Measurements from ENCODE around the gene CMIP. TPM values are rescaled to one million over a fixed set of nuclear protein-coding genes. Genes with fewer than 3 reads are reported as not detected.
A peak's percentile ranks its signal among the peaks of the same experiment; 100 is the strongest.

Gene CMIP
- total RNA-seq, 1 experiment from 2014 or later = 68.0 TPM

DNA sequence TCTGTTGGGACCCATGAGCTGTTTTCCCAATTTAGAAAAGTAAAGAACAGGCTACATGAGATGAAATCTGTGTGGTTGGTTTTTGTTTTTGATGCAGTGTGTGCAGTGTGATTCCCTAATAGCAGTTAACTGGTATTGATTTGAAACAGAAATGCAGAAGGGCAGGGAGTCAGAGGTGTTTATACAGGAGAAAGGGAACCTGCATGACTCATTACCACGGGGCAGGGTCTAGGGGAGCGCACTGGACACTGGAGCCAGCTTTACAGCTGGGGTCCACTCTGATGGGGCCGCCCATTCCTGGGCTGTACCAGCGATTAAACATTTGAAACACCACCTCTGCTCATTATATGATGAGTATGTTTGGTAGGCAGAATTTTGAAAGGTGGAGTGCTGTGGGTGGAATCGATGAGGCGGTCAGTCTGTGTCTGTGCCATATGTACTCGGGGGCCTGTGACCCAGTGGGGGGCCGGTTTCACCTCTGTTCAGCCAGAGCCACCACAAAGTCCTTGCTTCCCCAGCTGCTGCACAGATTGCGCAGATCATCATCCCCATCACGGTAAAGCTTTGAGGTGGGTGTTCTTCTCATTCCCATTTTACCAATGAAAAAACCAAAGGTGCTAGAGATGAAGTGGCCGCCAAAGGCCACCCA is 142.5 kb downstream of the CMIP start:
- no peak for DNase-seq
- no peaks in the 10 kb centered on the region for H3K27me3 ChIP-seq (replicated peaks; ENCODE audit: control insufficient read depth, insufficient read depth, low read length)
- H3K36me3 Mint-ChIP-seq (ENCODE audit: insufficient read depth, unreplicated experiment) = peaks cover 36% of the 10 kb centered on the region
- no peaks in the 10 kb centered on the region for H3K36me3 ChIP-seq (ENCODE audit: control insufficient read depth, insufficient read depth, low read length)
- H3K9me3 ChIP-seq = no peaks in the 10 kb centered on the region
- TSS peak; percentile 47 for BruUV-seq (replicated peaks)
- intact Hi-C loops (cut with micrococcal nuclease; ENCODE audit: unreplicated experiment) = loop anchor here (1.0 to 2.0 kb wide), 4 partner anchors 13 to 182 kb away; no protein-coding TSS in a partner anchor
- TF ChIP-seq, protein P1, sequence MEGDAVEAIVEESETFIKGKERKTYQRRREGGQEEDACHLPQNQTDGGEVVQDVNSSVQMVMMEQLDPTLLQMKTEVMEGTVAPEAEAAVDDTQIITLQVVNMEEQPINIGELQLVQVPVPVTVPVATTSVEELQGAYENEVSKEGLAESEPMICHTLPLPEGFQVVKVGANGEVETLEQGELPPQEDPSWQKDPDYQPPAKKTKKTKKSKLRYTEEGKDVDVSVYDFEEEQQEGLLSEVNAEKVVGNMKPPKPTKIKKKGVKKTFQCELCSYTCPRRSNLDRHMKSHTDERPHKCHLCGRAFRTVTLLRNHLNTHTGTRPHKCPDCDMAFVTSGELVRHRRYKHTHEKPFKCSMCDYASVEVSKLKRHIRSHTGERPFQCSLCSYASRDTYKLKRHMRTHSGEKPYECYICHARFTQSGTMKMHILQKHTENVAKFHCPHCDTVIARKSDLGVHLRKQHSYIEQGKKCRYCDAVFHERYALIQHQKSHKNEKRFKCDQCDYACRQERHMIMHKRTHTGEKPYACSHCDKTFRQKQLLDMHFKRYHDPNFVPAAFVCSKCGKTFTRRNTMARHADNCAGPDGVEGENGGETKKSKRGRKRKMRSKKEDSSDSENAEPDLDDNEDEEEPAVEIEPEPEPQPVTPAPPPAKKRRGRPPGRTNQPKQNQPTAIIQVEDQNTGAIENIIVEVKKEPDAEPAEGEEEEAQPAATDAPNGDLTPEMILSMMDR (IDR thresholded peaks at IDR 0.05; ENCODE audit: insufficient read depth in 1 of 2, low read depth in 1 of 2, low read length in 1 of 2, severe bottlenecking in 1 of 2, unreplicated experiment in 1 of 2) = no peak
- H3K4me1 Mint-ChIP-seq (ENCODE audit: low read depth, unreplicated experiment) = peaks cover 57% of the 10 kb centered on the region
- ChIA-PET CTCF (interaction anchor here (1.2 kb wide), 1 partner anchor 110 kb away, joined by 3 read pairs; no protein-coding TSS in a partner anchor), POLR2A (no interaction called here)
- H3K4me1 ChIP-seq = peaks cover 49% of the 10 kb centered on the region
- peak overlapping the region; percentile 93 for H3K27ac Mint-ChIP-seq (ENCODE audit: unreplicated experiment)
- no peak overlapping the region for H3K4me3 Mint-ChIP-seq (ENCODE audit: unreplicated experiment)
- no peaks in the 10 kb centered on the region for H3K9me3 Mint-ChIP-seq (ENCODE audit: unreplicated experiment)
- H3K4me3 ChIP-seq (ENCODE audit: low read depth, low read length) = no peak overlapping the region
- H3K27me3 Mint-ChIP-seq (ENCODE audit: insufficient read depth, unreplicated experiment) = no peaks in the 10 kb centered on the region

DNA sequence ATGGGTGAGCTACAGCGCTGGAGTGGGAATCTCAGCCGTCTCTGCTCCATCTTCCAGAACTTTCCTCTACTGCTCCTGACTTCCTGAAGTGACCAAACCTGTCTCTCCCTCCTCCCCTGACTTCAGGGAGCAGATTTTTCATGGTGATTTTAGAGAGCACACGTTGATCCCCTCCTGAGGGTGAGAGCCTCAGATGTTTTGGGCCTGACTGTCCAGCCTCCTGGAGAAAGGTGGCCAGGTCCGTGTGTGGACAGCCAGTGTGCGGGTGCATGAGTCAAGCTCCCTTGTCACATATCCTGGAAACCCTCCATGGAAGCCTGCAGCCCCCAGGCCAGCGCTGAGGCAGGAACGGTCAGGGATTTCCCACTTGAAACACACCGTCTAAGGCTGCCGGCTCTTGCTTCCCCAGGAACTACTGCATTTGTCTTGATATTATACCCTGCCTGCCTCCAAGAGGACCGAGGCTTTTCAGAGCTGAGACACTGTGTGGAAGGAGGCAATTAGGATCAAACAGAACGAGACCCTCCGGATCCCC is 143.1 kb downstream of the CMIP start:
- Mint-ChIP-seq H3K9me3 (ENCODE audit: unreplicated experiment) (no peaks in the 10 kb centered on the region), H3K27ac (ENCODE audit: unreplicated experiment) (peak overlapping the region; percentile 93), H3K36me3 (ENCODE audit: insufficient read depth, unreplicated experiment) (peaks cover 36% of the 10 kb centered on the region), H3K4me3 (ENCODE audit: unreplicated experiment) (no peak overlapping the region), H3K27me3 (ENCODE audit: insufficient read depth, unreplicated experiment) (no peaks in the 10 kb centered on the region), H3K4me1 (ENCODE audit: low read depth, unreplicated experiment) (peaks cover 59% of the 10 kb centered on the region)
- no peak overlapping the region for H3K4me3 ChIP-seq (ENCODE audit: low read depth, low read length)
- no TSS peak for BruUV-seq (replicated peaks)
- no peaks in the 10 kb centered on the region for H3K27me3 ChIP-seq (replicated peaks; ENCODE audit: control insufficient read depth, insufficient read depth, low read length)
- POLR2A ChIA-PET = no interaction called here
- CTCF ChIA-PET = interaction anchor here (1.2 kb wide), 1 partner anchor 110 kb away, joined by 3 read pairs; no protein-coding TSS in a partner anchor
- intact Hi-C loops (cut with micrococcal nuclease; ENCODE audit: unreplicated experiment) = loop anchor here (2.0 kb wide), 1 partner anchor 39 kb away; no protein-coding TSS in a partner anchor
- H3K4me1 ChIP-seq = peaks cover 53% of the 10 kb centered on the region
- no peaks in the 10 kb centered on the region for H3K36me3 ChIP-seq (ENCODE audit: control insufficient read depth, insufficient read depth, low read length)
- H3K9me3 ChIP-seq = no peaks in the 10 kb centered on the region
- DNase-seq = no peak
- TF ChIP-seq, protein P1 (IDR thresholded peaks at IDR 0.05; ENCODE audit: insufficient read depth in 1 of 2, low read depth in 1 of 2, low read length in 1 of 2, severe bottlenecking in 1 of 2, unreplicated experiment in 1 of 2) = no peak

DNA sequence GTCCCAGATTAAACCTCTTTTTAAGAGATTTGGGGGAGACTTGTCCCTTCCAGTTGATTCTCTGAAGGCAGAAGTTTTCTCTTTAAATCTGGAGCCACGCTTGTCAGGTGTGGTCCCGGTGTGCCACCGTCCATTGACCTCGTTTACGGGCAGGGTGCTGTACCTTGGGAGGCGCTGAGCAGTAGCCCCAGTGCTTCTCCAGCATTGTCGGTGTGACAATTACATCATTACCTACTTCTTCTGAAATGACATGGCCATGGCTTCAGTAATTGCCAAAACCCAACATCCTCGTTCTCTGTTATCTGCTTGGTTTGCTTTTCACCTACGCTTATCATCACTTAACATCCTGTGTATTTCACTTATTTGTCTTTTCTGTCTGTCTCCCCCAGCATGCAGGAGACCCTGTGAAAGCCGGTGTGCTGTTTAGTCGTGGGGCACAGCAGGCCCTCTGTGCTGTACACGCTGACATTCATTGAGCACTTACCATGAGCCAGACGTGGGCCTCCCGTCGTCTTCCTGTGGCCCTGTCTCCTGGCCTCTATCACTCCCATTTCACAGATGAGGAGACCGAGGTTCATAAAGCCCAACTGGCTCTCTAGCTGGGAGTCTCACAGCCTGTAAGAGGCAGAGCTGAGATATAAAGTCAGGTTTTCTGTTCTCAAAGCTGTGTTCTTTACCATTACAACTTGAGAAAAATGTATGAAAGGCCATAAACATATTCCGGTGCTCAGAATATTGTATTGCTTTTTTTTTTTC is 143.9 kb downstream of the CMIP start:
- ChIA-PET POLR2A (no interaction called here), CTCF (no interaction called here)
- H3K27me3 ChIP-seq (replicated peaks; ENCODE audit: control insufficient read depth, insufficient read depth, low read length) = no peaks in the 10 kb centered on the region
- H3K4me1 ChIP-seq = peaks cover 48% of the 10 kb centered on the region
- Mint-ChIP-seq H3K9me3 (ENCODE audit: unreplicated experiment) (no peaks in the 10 kb centered on the region), H3K36me3 (ENCODE audit: insufficient read depth, unreplicated experiment) (peaks cover 36% of the 10 kb centered on the region), H3K4me1 (ENCODE audit: low read depth, unreplicated experiment) (peaks cover 55% of the 10 kb centered on the region), H3K27ac (ENCODE audit: unreplicated experiment) (peak overlapping the region; percentile 62), H3K27me3 (ENCODE audit: insufficient read depth, unreplicated experiment) (no peaks in the 10 kb centered on the region), H3K4me3 (ENCODE audit: unreplicated experiment) (no peak overlapping the region)
- no peaks in the 10 kb centered on the region for H3K9me3 ChIP-seq
- H3K36me3 ChIP-seq (ENCODE audit: control insufficient read depth, insufficient read depth, low read length) = no peaks in the 10 kb centered on the region
- DNase-seq = no peak
- TF ChIP-seq, protein P1 (IDR thresholded peaks at IDR 0.05; ENCODE audit: insufficient read depth in 1 of 2, low read depth in 1 of 2, low read length in 1 of 2, severe bottlenecking in 1 of 2, unreplicated experiment in 1 of 2) = no peak
- BruUV-seq (replicated peaks) = no TSS peak
- intact Hi-C loops (cut with micrococcal nuclease; ENCODE audit: unreplicated experiment) = no loop called here
- no peak overlapping the region for H3K4me3 ChIP-seq (ENCODE audit: low read depth, low read length)
